HepG2 (cell line): Measurements from ENCODE around the gene TTF2. TPM values are rescaled to one million over a fixed set of nuclear protein-coding genes. Genes with fewer than 3 reads are reported as not detected.

ENCODE experiments used
- ATAC-seq: fragments of 200-7000 bp; cut with Tn5 transposase; 3 replicates; pipeline ENCODE4 v1.9.1; 2020; ENCODE audit warnings: mild to moderate bottlenecking, moderate library complexity
- BruUV-seq: library from RNA; stranded (reverse); fragments of 400-500 nt; replicated peaks from 2 replicates; lab custom pipeline; 2021; lab: Mats Ljungman, UMichigan
- CTCF ChIA-PET: fragments of 300-600 bp; formaldehyde crosslinking; extraction: SDS; loops from one replicate; lab custom pipeline; 2021; ENCODE audit warnings: low total read pairs, inconsistent platforms, low intra/inter-chr PET ratio; lab: Yijun Ruan, JAX
- POLR2A ChIA-PET: fragments of 350-600 bp; sonication (Branson Sonifier 250); formaldehyde crosslinking; loops from one replicate; lab custom pipeline; 2020; ENCODE audit warnings: antibody characterized with exemption, inconsistent platforms; lab: Yijun Ruan, JAX
- DNase-seq: peaks from one replicate; pipeline ENCODE4 v3.0.0-alpha.2; 2015; ENCODE audit warnings: low spot score
- FAIRE-seq: peaks from 3 replicates; lab custom pipeline; 2011; peaks lifted over from hg19 to GRCh38; lab: Jason Lieb, UNC
- H2AFZ ChIP-seq: one replicate; pipeline ENCODE4 v1.6.1; 2011; ENCODE audit warnings: low read length, inconsistent platforms
- H3K27ac ChIP-seq: fragments of 300-600 bp; 3 replicates; pipeline ENCODE4 v1.8.0; 2011; ENCODE audit warnings: mixed run types, mild to moderate bottlenecking, mixed read lengths, low read length, inconsistent platforms; ENCODE audit not compliant: insufficient read depth; ENCODE audit errors: extremely low read length
- H3K27me3 ChIP-seq, 2 experiments: fragments of 200-600 bp in 1 of 2; 2 replicates in 1 of 2; 3 replicates in 1 of 2; pipeline versions ENCODE4 v1.6.0 to v1.8.0; 2011; ENCODE audit warnings: low read length in 2 of 2, mild to moderate bottlenecking in 2 of 2, moderate library complexity in 2 of 2, inconsistent platforms in 1 of 2; ENCODE audit not compliant: insufficient read depth in 2 of 2, control insufficient read depth in 1 of 2
- H3K36me3 ChIP-seq, 2 experiments: fragments of 200-600 bp in 1 of 2; replicated peaks in 1 of 2; 2 replicates in 1 of 2; 3 replicates in 1 of 2; pipeline versions ENCODE4 v1.5.1 to v1.8.0; 2011; ENCODE audit warnings: low read length in 2 of 2, inconsistent platforms in 1 of 2; ENCODE audit not compliant: insufficient read depth in 2 of 2, control insufficient read depth in 1 of 2
- H3K4me1 ChIP-seq: 2 replicates; pipeline ENCODE4 v1.5.1; 2012; ENCODE audit warnings: low read length, inconsistent platforms; ENCODE audit not compliant: insufficient read depth
- H3K4me2 ChIP-seq: 2 replicates; pipeline ENCODE4 v1.6.0; 2011; ENCODE audit warnings: low read depth, low read length, inconsistent platforms
- H3K4me3 ChIP-seq, 3 experiments: fragments of 200-600 bp in 1 of 3; sonication (generic), shearing (Covaris generic) in 1 of 3; replicated peaks in 1 of 3; 2 replicates each; pipeline ENCODE4 v1.5.1; 2011 to 2016; ENCODE audit warnings: low read length in 3 of 3, inconsistent platforms in 2 of 3, low read depth in 2 of 3, mild to moderate bottlenecking in 2 of 3, control low read depth in 1 of 3, mixed read lengths in 1 of 3; ENCODE audit not compliant: insufficient read depth in 1 of 3
- H3K79me2 ChIP-seq: one replicate; pipeline ENCODE4 v1.6.1; 2011; ENCODE audit warnings: low read length, inconsistent platforms; ENCODE audit not compliant: insufficient read depth
- H3K9ac ChIP-seq: 2 replicates; pipeline ENCODE4 v1.6.0; 2011; ENCODE audit warnings: mild to moderate bottlenecking, low read depth, low read length, inconsistent platforms; ENCODE audit not compliant: insufficient read depth
- H3K9me3 ChIP-seq: 2 replicates; pipeline ENCODE4 v1.5.1; 2012; ENCODE audit warnings: mild to moderate bottlenecking, low read length
- H4K20me1 ChIP-seq: 2 replicates; pipeline ENCODE4 v1.6.0; 2011; ENCODE audit warnings: inconsistent platforms, mild to moderate bottlenecking, low read length, moderate library complexity; ENCODE audit not compliant: insufficient read depth
- DNMT3B ChIP-seq: conservative IDR thresholded peaks from 2 replicates; pipeline ENCODE4 v1.6.1; 2016; ENCODE audit warnings: missing biosample characterization, control low read depth
- GZF1 ChIP-seq: sonication (generic); formaldehyde crosslinking; IDR thresholded peaks from 2 replicates; pipeline ENCODE4 v1.5.1; 2020; ENCODE audit warnings: mild to moderate bottlenecking, missing genetic modification reagents
- KDM1A ChIP-seq: IDR thresholded peaks from 2 replicates; pipeline ENCODE4 v1.6.1; 2016; ENCODE audit warnings: missing compliant biosample characterization
- MNT ChIP-seq: fragments of 450-650 bp; IDR thresholded peaks from 2 replicates; pipeline ENCODE4 v1.6.1; 2016
- MYNN ChIP-seq: sonication (generic); formaldehyde crosslinking; IDR thresholded peaks from 2 replicates; pipeline ENCODE4 v1.4.0; 2020; ENCODE audit warnings: mild to moderate bottlenecking, low read depth, missing genetic modification reagents
- NCOR1 ChIP-seq: fragments of 200-600 bp; sonication (generic); IDR thresholded peaks from 2 replicates; pipeline ENCODE4 v1.7.0; 2017; ENCODE audit warnings: antibody characterized with exemption, low read length, borderline replicate concordance
- NFKB2 ChIP-seq: sonication (generic); formaldehyde crosslinking; IDR thresholded peaks from 2 replicates; pipeline ENCODE4 v1.4.0; 2020; ENCODE audit warnings: missing genetic modification reagents, borderline replicate concordance
- RBM22 ChIP-seq: fragments of 200-400 bp; formaldehyde crosslinking; optimal IDR thresholded peaks from 2 replicates; pipeline ENCODE3; 2017; ENCODE audit warnings: mild to moderate bottlenecking, low read length, moderate library complexity
- SCMH1 ChIP-seq: sonication (generic); formaldehyde crosslinking; IDR thresholded peaks from 2 replicates; pipeline ENCODE4 v1.9.0; 2021; ENCODE audit warnings: missing genetic modification reagents, mild to moderate bottlenecking, borderline replicate concordance
- ZBTB8A ChIP-seq: sonication (generic); formaldehyde crosslinking; IDR thresholded peaks from 2 replicates; pipeline ENCODE4 v1.4.0; 2020; ENCODE audit warnings: mild to moderate bottlenecking, low read depth, missing genetic modification reagents, borderline replicate concordance
- ZNF33A ChIP-seq: sonication (generic); formaldehyde crosslinking; IDR thresholded peaks from 2 replicates; pipeline ENCODE4 v1.5.1; 2020; ENCODE audit warnings: missing genetic modification reagents, mild to moderate bottlenecking, moderate library complexity, borderline replicate concordance
- ZNF484 ChIP-seq: sonication (generic); formaldehyde crosslinking; IDR thresholded peaks from 2 replicates; pipeline ENCODE4 v1.5.1; 2020; ENCODE audit warnings: mild to moderate bottlenecking, low read depth, missing genetic modification reagents, borderline replicate concordance
- WGBS: methylation state at CpG from one replicate; pipeline ENCODE4 v1.1.6; 2017; ENCODE audit warnings: low lambda C conversion rate; 5-methylcytosine and 5-hydroxymethylcytosine counted together
- in situ Hi-C: cut with HindIII; loops from 2 replicates; pipeline ENCODE4 v1.10.0; 2017; ENCODE audit warnings: low pct_unique_long_range_greater_than_20kb; ENCODE audit not compliant: extremely low pct_ligation_motif_present
- intact Hi-C: fragments of 100-400 bp; cut with micrococcal nuclease; formaldehyde crosslinking; loops from one replicate; pipeline ENCODE4 v1.10.0; 2022; ENCODE audit not compliant: unreplicated experiment
- polyA plus RNA-seq, 8 experiments: library from polyadenylated mRNA; depleted of rRNA in 3 of 8; stranded (reverse) in 7 of 8; unstranded in 1 of 8; fragments of >200 nt; fragmentation: Illumina TruSeq in 4 of 8; extraction: Trizol in 4 of 8; gene quantifications; 2 replicates each; pipeline versions ENCODE4 v1.2.1 to v1.2.3, GENCODE V29; 2011 to 2016; ENCODE audit warnings: low read depth in 4 of 8, missing spikeins in 1 of 8, mixed read lengths in 1 of 8; ENCODE audit not compliant: insufficient read depth in 1 of 8
- total RNA-seq, 5 experiments: library from RNA; depleted of rRNA; stranded (reverse); fragments of >200 nt; fragmentation: Illumina TruSeq; extraction: Trizol; gene quantifications; 2 replicates each; pipeline ENCODE4 v1.2.3, GENCODE V29; 2016; ENCODE audit warnings: low read depth in 1 of 5

TTF2 gene
- total and polyA plus RNA-seq, 2 of the 13 experiments (the other 11 are each of a cell fraction or from before 2014, with no cell fraction given), result 12.8 to 48.9 TPM

- FAIRE-seq (no peak), ATAC-seq (no peak), DNase-seq (no peak)
- no peak overlapping the region for H3K9ac ChIP-seq
- POLR2A ChIA-PET, result no interaction called here
- no peaks in the 10 kb centered on the region for H3K79me2 ChIP-seq
- no peaks in the 10 kb centered on the region for H3K4me1 ChIP-seq
- H3K36me3 ChIP-seq, result no peaks in the 10 kb centered on the region
- no peak overlapping the region for H3K4me2 ChIP-seq
- in situ Hi-C loops (no loop called here), intact Hi-C loops (no loop called here)
- H3K4me3 ChIP-seq, result no peak overlapping the region
- TF ChIP-seq NFKB2 (CRISPR knock-in tag), result no peak
- no peak for TF ChIP-seq ZNF484 (CRISPR knock-in tag)
- H4K20me1 ChIP-seq, result no peaks in the 10 kb centered on the region
- H3K27ac ChIP-seq, result no peak overlapping the region
- no TSS peak for BruUV-seq
- H2AFZ ChIP-seq, result no peak overlapping the region
- CTCF ChIA-PET, result no interaction called here
- no peaks in the 10 kb centered on the region for H3K9me3 ChIP-seq
- 69% methylated on average over 4 of the region's 6 CpGs for whole genome bisulfite sequencing
- H3K27me3 ChIP-seq, result no peaks in the 10 kb centered on the region
Measured at GRCh38 chr1:117036018-117036461, 24.1 kb upstream of the TTF2 start.

GRCh38 chr1:117037802-117038201, 22.3 kb upstream of the TTF2 start:
- no peak for FAIRE-seq
- no peak overlapping the region for H3K27ac ChIP-seq
- H3K36me3 ChIP-seq, result no peaks in the 10 kb centered on the region
- no TSS peak for BruUV-seq
- no peak overlapping the region for H3K4me2 ChIP-seq
- DNase-seq, result no peak
- H2AFZ ChIP-seq, result no peak overlapping the region
- CTCF ChIA-PET, result no interaction called here
- no peak overlapping the region for H3K4me3 ChIP-seq
- H4K20me1 ChIP-seq, result no peaks in the 10 kb centered on the region
- H3K9ac ChIP-seq, result no peak overlapping the region
- no peaks in the 10 kb centered on the region for H3K4me1 ChIP-seq
- H3K9me3 ChIP-seq, result no peaks in the 10 kb centered on the region
- TF ChIP-seq KDM1A (CRISPR knock-in tag) (no peak), MNT (no peak), ZNF33A (CRISPR knock-in tag) (no peak), GZF1 (no peak), RBM22 (no peak), ZBTB8A (CRISPR knock-in tag) (no peak), NCOR1 (no peak), DNMT3B (CRISPR knock-in tag) (no peak), MYNN (CRISPR knock-in tag) (no peak), SCMH1 (CRISPR knock-in tag) (no peak)
- intact Hi-C loops (no loop called here), in situ Hi-C loops (no loop called here)
- WGBS, result 0% methylated on average over 1 of the region's 1 CpG
- no peaks in the 10 kb centered on the region for H3K27me3 ChIP-seq
- ATAC-seq, result no peak
- H3K79me2 ChIP-seq, result no peaks in the 10 kb centered on the region
- POLR2A ChIA-PET, result no interaction called here
